RPMI8226 (cell line): ENCODE results near the gene RUVBL2.
A peak's percentile ranks its signal among the peaks of the same experiment; 100 is the strongest.
"Not testable (repeated sequence)": the region's sequence is repeated elsewhere in the genome, so short reads cannot be mapped to it uniquely, and the experiment has no call there.

Source experiments
- DNase-seq: peaks from one replicate; pipeline ENCODE4 v3.0.0-alpha.2; 2015

RUVBL2 gene

GRCh38 chr19:49018388-49019241 is 24.9 kb downstream of the RUVBL2 start:
- DNase-seq: not testable (repeated sequence)

GRCh38 chr19:49019242-49019932 is 25.7 kb downstream of the RUVBL2 start:
- DNase-seq: peak; percentile 75

DNA sequence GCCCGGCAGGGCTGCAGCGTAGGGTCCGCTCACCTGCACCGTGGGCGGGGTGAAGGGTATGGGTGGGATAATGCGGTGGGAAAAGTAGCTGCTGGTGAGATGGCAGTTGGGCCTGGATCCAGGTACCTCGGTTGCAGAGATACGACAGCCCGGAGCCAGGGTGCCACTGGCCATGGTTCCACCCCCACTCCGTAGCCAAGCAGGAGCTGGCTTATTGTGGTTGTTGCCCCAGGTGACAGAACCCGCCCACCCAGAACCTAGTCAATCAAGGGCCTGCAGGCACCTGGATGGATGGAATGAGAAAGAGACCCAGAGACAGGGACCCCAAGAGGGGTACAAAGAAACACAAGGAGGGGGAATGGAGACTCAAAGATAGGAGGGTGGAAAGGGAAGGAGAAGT is 26.7 kb downstream of the RUVBL2 start:
- no peak for DNase-seq

DNA sequence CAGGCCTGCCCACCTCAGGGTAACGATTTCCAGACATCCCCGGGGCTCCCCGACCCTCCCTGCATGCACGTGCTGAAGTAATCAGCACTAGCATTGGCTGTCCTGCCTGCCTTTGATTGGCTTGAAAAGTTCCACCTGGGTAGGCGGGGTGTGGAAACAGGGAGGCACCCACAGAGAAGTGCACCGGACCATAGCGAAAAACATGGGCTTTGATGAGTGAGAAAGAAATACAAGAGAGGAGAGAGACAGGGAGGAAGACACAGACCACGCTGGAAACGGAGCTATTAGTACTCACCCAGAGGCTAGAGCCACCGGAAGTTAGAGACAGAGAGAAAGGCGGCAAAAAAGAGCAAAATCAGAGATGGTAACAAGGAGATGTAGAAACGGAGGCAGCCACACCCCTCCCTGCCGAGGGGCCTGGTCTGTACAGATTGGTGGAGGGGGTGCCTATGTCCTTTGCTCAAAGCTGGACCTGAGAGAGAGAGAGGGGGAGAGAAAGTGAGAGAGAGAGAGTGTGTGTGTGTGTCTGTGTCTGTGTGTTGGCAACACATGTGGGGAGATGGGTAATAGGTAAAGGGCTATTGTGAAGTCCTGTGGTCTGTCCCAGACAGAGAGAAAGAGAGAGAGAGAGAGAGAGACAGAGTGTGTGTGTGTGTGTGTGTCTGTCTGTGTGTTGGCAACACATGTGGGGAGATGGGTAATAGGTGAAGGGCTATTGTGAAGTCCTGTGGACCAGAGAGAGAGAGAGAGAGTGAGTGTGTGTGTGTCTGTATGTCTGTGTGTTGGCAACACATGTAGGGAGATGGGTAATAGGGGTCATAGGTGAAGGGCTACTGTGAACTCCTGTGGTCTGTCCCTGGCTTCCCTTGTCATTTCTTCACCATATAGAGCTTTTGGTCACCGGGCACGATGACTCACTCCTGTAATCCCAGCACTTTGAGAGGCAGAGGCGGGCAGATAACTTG is 27.5 kb downstream of the RUVBL2 start:
- DNase-seq: no peak

- no peak for DNase-seq
Observed at GRCh38 chr19:49022116-49022515, 28.4 kb downstream of the RUVBL2 start.

DNA sequence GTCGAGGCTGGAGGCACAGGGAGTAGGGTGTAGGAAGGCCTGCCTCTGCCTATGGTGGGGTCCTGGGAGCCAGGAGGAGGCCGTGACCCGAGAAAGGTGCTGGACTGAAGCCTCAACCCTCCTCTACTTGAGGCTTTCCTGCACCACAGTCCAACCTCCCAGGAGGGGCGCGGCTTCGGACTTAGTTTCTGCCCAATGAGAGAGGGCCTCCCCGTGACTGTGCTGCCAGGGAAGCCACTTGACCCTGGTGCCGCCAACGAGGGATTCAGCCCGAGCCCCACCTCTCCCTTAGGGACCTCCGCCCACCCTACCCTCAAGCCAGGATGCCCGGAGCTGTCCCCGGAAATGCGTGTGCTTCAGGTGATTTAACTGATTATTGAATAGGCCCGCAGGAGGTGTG is 30.5 kb downstream of the RUVBL2 start, which contains the start of gene CGB3:
CGB3 (minus strand) TSS at position 101 of the 400 bp plus-strand sequence. CDS start 362 bp downstream, outside the sequence.
- DNase-seq: not testable (repeated sequence)

DNA sequence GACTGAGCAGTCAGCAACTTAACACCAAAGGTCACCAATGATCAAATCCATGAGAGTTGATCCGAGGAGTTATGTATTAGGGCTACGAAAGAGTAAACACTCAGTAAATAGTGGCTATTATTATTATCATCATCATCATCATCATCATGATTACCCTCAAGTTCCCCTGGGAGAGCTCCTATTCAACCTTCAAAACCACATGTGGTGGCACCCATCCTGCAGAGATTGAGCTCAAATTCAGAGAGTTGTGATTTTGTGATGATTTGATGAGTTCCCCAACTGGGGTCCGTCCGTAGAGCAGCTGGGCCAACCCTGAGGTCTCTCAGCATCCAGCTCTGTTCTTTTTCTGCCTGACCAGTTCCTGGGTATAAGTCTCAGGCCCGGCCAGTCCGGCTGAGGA is 31.4 kb downstream of the RUVBL2 start:
- DNase-seq: not testable (repeated sequence)

DNA sequence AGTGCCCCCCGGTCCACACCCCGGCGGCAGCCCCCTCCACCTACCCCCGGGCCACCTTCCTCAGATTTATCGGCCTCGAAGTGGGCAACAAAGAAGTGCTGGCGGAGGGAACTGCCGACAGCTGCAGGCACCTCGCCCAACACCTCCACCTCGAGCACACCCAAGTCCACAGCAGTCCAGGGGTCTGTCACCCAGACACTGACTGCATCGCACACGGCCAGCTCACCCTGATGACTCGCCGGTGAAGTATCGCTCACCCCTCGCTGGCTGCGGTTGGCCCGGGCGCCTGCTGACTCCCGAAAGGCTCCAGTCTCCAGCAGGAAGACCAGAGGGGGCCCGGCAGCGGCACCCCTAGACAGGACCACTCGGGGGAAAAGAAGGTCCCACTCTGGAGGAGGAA is 31.9 kb downstream of the RUVBL2 start:
- DNase-seq: not testable (repeated sequence)

GRCh38 chr19:49028686-49029085 is 35.0 kb downstream of the RUVBL2 start:
- not testable (repeated sequence) for DNase-seq

- DNase-seq: not testable (repeated sequence)
Observed at GRCh38 chr19:49029749-49030148, 36.1 kb downstream of the RUVBL2 start.

GRCh38 chr19:49030323-49030722 is 36.6 kb downstream of the RUVBL2 start:
- not testable (repeated sequence) for DNase-seq

- DNase-seq: peak; percentile 40
Observed at GRCh38 chr19:49031642-49032301, 38.1 kb downstream of the RUVBL2 start, which contains the start of gene CGB2. Gene CGB2 (plus strand): TSS chr19:49031890. CDS start chr19:49032096, 206 bp downstream.

DNA sequence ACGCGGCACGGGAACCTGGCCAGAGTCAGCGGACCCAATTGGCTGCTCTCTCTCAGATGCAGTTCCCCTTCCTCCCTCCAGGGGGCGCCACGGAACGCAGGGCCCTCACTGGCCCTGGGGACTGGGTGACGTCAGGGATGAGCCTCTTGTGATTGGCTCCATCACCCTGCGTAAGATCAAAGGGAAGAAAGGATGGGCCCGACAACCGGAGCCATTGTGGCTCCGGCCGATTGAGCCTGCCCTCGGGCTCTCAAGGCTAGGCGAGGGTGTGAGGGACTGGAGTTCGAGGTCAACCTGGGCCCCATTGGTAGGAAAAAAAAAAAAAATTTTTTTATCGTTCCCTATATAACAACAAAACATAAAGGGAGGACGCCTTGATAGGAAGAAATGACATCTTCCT is 43.1 kb downstream of the RUVBL2 start, which contains the start of gene CGB1:
CGB1 (minus strand) TSS at position 81 of the 400 bp plus-strand sequence. CDS start 184 bp downstream, outside the sequence.
- DNase-seq: not testable (repeated sequence)

DNA sequence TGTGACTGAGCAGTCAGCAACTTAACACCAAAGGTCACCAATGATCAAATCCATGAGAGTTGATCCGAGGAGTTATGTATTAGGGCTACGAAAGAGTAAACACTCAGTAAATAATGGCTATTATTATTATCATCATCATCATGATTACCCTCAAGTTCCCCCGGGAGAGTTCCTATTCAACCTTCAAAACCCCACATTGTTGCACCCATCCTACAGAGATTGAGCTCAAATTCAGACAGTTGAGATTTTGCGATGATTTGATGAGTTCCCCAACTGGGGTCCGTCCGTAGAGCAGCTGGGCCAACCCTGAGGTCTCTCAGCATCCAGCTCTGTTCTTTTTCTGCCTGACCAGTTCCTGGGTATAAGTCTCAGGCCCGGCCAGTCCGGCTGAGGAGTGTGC is 44.4 kb downstream of the RUVBL2 start:
- not testable (repeated sequence) for DNase-seq

DNA sequence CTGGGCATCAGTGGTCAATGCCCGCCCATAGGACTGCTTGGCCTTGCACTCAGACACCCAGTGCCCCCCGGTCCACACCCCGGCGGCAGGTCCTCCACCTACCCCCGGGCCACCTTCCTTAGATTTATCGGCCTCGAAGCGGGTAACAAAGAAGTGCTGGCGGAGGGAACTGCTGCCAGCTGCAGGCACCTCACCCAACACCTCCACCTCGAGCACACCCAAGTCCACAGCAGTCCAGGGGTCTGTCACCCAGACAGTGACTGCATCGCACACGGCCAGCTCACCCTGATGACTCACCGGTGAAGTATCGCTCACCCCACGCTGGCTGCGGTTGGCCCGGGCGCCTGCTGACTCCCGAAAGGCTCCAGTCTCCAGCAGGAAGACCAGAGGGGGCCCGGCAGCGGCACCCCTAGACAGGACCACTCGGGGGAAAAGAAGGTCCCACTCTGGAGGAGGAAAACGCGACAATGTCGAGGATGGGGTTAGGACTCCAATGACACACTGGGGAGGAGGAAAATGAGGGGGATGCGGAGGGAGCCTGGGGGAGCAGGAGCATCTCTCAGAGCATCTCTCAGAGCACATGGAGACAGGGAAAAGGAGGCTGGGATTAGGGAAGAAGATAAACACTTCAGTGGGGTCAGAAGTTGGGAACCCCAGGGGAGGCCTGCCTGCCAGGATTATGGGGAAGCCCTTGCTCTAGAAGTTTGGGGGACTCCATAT is 45.0 kb downstream of the RUVBL2 start:
- DNase-seq: not testable (repeated sequence)

DNA sequence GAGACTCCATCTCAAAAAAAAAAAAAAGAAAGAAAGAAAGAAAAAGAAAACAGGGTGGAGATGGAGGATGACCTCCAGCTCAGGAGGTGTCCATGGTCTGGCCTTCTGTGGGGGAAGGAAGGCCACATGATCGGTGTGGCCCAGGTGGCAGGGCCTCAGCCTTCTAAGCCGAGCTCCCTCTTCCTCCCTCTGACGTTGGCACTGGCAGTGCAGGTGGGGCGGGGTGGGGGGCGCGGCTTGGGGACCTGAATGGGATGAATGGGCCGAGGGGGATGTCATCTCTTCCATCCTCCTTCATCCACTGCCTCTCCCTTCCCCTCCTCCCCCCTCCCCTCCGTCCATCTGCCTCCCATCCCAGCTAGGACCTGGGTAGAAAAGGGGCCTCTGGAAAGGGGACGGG is 46.0 kb downstream of the RUVBL2 start:
- not testable (repeated sequence) for DNase-seq

DNA sequence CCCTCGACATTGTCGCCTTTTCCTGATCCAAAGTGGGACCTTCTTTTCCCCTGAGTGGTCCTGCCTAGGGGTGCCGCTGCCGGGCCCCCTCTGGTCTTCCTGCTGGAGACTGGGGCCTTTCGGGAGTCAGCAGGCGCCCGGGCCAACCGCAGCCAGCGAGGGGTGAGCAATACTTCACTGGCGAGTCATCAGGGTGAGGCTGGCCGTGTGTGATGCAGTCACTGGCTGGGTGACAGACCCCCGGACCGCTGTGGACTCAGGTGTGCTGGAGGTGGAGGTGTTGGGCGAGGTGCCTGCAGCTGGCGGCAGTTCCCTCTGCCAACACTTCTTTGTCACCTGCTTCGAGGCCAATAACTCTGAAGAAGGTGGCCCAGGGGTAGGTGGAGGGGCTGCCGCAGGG is 48.5 kb downstream of the RUVBL2 start:
- DNase-seq: no peak

- not testable (repeated sequence) for DNase-seq
Observed at GRCh38 chr19:49042666-49043065, 49.0 kb downstream of the RUVBL2 start.

DNA sequence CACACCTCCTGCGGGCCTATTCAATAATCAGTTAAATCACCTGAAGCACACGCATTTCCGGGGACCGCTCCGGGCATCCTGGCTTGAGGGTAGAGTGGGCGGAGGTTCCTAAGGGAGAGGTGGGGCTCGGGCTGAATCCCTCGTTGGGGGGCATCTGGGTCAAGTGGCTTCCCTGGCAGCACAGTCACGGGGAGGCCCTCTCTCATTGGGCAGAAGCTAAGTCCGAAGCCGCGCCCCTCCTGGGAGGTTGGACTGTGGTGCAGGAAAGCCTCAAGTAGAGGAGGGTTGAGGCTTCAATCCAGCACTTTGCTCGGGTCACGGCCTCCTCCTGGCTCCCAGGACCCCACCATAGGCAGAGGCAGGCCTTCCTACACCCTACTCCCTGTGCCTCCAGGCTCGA is 49.9 kb downstream of the RUVBL2 start, which contains the start of gene CGB5:
CGB5 (plus strand) TSS at position 301 of the 400 bp plus-strand sequence. CDS start 362 bp downstream, outside the sequence.
- DNase-seq: not testable (repeated sequence)

DNA sequence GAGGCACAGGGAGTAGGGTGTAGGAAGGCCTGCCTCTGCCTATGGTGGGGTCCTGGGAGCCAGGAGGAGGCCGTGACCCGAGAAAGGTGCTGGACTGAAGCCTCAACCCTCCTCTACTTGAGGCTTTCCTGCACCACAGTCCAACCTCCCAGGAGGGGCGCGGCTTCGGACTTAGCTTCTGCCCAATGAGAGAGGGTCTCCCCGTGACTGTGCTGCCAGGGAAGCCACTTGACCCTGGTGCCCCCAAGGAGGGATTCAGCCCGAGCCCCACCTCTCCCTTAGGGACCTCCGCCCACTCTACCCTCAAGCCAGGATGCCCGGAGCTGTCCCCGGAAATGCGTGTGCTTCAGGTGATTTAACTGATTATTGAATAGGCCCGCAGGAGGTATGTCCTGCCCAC is 55.3 kb downstream of the RUVBL2 start, which contains the start of gene CGB8:
CGB8 (minus strand) TSS at position 101 of the 400 bp plus-strand sequence. CDS start 372 bp downstream, outside the sequence.
- not testable (repeated sequence) for DNase-seq

GRCh38 chr19:49049834-49050233 is 56.1 kb downstream of the RUVBL2 start:
- not testable (repeated sequence) for DNase-seq
